Cardiac fibroblast (primary cell): ENCODE data around the gene RAB7A.

ENCODE experiments used
- DNase-seq, 2 donors: peaks; one replicate each; pipeline versions ENCODE4 v3.0.0 to v3.0.0-alpha.2; 2010; ENCODE audit warnings: low read depth in 2 of 2
- H3K4me3 ChIP-seq, 2 donors: replicated peaks in 1 of 2; 1 replicate in 1 of 2; 2 replicates in 1 of 2; pipeline ENCODE4 v1.5.1; 2011; ENCODE audit warnings: low read depth in 2 of 2, low read length in 2 of 2, mild to moderate bottlenecking in 2 of 2, moderate library complexity in 1 of 2
- TF ChIP-seq, protein P1 (sequence below): IDR thresholded peaks from one replicate; pipeline ENCODE4 v1.5.1; 2011; ENCODE audit warnings: low read depth, mild to moderate bottlenecking, low read length, inconsistent platforms

The RAB7A gene

DNA sequence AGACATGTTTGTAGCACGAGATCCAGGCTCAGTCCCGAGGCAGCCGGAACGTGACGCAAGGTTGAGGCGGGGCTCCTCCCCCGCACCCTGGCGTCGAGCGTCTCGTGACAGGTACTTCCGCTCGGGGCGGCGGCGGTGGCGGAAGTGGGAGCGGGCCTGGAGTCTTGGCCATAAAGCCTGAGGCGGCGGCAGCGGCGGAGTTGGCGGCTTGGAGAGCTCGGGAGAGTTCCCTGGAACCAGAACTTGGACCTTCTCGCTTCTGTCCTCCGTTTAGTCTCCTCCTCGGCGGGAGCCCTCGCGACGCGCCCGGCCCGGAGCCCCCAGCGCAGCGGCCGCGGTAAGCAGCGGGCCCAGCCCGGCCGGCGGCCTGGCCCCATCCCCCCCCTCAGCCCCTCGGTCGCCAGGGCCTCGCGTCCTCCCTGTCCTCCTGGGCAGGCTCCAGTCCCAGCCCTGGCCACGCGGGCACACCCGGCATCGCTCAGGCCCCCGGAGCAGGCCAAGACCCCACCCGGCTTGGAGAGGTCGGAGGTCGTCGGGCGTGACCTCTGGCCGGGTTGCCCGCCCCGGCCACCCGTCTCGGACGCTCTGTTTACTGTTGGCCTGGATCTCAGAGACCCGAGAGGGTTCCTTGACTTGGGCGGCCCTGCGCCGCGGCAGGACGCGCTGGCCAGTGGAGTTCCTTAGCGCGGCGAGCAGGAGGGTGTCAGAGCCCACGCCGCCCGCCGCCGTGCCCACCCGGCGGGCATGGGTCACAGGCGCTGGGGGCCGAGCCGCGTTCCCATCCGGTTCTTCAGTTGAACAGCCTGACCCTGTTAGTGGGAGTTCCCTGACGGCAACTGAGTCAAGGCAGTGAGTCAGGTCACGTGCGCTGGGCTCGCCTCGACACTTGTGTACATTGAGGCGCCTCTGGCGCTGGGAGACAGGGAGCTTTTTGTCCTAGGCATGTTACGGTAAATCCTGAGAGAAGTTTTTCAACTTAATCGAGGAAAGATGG, at the start of gene RAB7A:
Gene RAB7A (plus strand): TSS at position 161 of the 994 bp plus-strand sequence. CDS start 69,185 bp downstream, outside the sequence.
- peak within 1 kb of the TSS; percentile 87 to 98 for H3K4me3 ChIP-seq
- DNase-seq = peak; percentile 98 to 99
- TF ChIP-seq, protein P1, sequence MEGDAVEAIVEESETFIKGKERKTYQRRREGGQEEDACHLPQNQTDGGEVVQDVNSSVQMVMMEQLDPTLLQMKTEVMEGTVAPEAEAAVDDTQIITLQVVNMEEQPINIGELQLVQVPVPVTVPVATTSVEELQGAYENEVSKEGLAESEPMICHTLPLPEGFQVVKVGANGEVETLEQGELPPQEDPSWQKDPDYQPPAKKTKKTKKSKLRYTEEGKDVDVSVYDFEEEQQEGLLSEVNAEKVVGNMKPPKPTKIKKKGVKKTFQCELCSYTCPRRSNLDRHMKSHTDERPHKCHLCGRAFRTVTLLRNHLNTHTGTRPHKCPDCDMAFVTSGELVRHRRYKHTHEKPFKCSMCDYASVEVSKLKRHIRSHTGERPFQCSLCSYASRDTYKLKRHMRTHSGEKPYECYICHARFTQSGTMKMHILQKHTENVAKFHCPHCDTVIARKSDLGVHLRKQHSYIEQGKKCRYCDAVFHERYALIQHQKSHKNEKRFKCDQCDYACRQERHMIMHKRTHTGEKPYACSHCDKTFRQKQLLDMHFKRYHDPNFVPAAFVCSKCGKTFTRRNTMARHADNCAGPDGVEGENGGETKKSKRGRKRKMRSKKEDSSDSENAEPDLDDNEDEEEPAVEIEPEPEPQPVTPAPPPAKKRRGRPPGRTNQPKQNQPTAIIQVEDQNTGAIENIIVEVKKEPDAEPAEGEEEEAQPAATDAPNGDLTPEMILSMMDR = no peak

DNA sequence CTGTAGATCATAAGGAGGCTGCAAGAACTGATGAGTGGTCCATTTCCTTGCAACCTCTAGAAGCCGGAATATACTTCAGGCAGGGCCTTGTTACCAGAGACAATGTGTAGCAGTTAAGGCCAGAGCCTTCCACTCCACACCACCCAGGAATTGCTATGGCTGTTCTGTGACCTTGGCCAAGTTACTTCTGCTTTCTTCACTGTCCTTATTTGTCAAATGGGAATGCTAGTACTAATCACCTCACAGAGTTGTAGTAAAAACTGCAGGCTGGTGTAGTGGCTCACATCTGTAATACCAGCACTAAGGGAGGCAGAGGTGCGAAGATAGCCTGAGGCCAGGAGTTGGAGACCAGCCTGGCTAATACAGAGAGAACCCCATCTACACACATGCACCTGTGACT, 46.6 kb upstream of the RAB7A start:
- DNase-seq = no peak
- no peak overlapping the region for H3K4me3 ChIP-seq
- TF ChIP-seq, protein P1 = no peak

DNA sequence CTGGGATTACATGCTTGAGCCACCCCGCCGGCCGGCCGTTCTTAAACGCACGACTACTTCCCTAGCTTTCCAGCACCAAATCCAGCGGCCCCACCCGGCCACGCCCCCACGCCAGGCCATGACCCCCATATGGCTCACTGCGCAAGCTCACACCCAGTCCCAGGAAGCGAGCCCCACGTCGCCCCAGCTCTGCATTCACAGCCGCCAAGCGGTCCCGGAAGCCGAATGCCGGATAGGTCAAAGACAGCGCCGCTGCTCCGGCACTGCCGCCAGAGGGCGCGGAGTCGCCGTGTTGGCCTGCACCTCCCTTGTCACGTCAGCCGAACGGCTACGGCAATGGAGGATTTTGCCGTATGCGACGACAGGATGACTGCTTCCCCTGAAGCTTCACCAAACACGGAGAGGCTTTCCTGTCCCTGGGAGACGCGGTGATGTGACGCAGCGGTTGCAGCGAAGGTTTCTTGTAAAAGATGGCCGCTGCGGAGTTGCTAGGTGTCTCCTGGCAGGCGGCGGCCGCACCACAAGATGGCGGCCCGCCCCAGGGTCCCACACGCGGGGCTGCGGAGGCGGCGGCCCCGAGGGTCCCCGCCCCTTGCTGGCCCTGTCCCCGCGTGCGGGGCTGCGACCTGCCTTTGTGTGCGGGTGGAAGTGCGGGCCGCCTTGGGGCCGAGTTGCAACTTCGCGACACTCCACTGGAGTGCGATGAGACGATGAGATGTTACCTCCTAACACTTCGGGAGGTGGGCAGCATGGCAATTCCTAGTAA, 45.2 kb upstream of the RAB7A start:
- TF ChIP-seq, protein P1 = peak; percentile 99
- DNase-seq = peak; percentile 99
- peak overlapping the region; percentile 55 to 56 for H3K4me3 ChIP-seq

DNA sequence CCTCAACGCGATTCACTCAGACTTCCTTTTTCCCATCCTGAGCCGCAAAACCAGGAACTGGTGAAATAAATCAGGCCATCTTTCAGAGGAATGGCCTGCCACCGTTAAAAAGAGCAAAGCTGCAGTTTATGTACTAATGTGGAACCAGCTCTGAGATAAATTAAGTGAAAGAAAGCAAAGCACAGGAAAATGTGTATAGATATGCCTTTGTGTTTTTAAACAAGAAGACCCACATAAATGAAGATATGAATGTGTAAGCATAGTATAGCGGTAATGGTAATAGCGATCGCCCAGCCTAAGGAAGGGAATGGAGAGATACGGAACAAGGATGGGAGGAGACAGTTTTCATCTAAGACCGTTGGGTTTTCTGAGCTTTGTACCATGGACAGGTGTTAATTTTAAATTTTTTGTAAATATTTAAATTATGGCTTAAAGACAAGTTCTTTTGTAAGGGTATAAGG, 44.6 kb upstream of the RAB7A start:
- DNase-seq = peak in 1 of 2 donors; percentile 19
- TF ChIP-seq, protein P1 = no peak
- peak overlapping the region; percentile 55 to 56 for H3K4me3 ChIP-seq

DNA sequence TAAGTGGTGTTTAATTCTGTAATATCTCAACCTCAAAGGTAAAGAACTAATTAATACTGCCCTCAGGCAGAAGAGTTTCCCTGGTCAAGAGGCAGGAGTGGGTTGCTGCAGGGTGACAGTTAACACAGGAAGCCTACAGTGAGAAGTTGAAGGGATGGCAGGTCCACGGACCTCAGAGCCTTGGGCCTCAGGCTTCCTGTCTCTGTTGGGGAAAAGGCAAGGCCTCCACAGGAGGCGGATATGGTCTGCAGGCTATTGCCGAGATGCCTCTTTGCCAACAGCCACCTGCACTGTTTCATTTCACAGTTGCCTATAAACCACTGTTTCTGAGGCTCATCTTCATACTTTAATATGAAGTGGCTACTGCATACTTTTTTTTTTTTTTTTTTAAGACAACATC, 42.0 kb upstream of the RAB7A start:
- H3K4me3 ChIP-seq = no peak overlapping the region
- DNase-seq = no peak
- TF ChIP-seq, protein P1 = no peak

DNA sequence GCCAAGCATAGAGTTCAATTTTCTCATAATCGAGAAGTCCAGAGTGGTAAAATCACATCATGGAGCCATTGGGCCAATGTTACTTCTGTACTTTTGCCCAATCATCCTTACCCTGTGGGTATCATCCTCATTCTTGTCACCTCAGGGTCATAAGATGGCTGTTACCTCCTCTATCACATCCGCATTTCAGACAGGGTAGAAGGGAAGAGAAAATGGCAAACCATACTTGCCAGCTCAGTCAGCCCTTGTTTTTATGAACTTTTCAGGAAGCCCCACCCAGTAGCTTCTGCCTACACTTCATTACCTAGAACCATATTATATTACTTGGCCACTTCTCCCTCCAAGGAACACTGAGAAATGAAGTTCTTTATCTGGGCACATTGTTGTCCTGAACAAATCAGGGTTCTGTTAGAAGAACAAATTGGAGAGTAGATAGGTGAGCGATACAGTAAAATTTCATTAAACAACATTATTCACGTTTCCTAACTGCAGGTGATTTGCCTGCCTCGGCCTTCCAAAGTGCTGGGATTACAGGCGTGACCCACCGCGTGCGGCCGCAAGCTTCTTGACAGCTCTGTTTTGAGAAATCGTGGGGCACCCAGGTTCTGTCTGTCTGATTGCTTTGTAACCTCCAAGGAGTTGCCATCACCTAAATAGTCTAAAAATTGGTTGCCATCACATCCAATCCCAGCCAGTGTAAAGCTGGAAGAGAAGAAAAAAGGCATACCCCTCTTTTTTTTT, 40.8 kb upstream of the RAB7A start:
- DNase-seq = no peak
- TF ChIP-seq, protein P1 = no peak
- no peak overlapping the region for H3K4me3 ChIP-seq
